HL-60 (cell line): Measurements from ENCODE around the gene THEM4.

ENCODE experiments used
- POLR2AphosphoS5 ChIP-seq: IDR thresholded peaks from 2 replicates; pipeline ENCODE4 v1.6.1; 2012; ENCODE audit warnings: low read depth
- TF ChIP-seq, protein P1 (sequence below): IDR thresholded peaks from one replicate; pipeline ENCODE4 v1.5.1; 2011; ENCODE audit warnings: low read length, control low read depth, inconsistent platforms; ENCODE audit not compliant: insufficient read depth
- TF ChIP-seq, protein P2 (sequence below): IDR thresholded peaks from 2 replicates; pipeline ENCODE4 v1.6.1; 2012; ENCODE audit warnings: low read depth; ENCODE audit not compliant: insufficient replicate concordance

DNA sequence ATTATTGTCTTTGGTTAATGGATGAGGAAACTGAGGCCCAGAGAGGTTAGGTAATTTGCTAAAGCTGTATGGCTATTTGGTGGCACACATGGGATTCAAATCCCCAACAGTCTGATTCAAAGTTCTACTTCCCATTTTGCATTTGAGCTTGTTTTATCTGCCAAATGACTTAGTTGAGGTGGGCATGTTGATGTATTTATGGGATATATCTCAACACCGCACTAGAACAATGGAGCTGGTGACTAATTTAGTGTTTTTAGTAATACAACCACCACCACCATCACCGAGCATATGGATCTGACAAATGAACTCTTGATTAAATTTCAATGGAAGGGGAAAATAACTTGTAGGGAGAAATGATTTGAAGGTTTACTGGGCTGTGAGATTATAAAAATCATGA, 26.8 kb downstream of the THEM4 start:
- TF ChIP-seq, protein P1, sequence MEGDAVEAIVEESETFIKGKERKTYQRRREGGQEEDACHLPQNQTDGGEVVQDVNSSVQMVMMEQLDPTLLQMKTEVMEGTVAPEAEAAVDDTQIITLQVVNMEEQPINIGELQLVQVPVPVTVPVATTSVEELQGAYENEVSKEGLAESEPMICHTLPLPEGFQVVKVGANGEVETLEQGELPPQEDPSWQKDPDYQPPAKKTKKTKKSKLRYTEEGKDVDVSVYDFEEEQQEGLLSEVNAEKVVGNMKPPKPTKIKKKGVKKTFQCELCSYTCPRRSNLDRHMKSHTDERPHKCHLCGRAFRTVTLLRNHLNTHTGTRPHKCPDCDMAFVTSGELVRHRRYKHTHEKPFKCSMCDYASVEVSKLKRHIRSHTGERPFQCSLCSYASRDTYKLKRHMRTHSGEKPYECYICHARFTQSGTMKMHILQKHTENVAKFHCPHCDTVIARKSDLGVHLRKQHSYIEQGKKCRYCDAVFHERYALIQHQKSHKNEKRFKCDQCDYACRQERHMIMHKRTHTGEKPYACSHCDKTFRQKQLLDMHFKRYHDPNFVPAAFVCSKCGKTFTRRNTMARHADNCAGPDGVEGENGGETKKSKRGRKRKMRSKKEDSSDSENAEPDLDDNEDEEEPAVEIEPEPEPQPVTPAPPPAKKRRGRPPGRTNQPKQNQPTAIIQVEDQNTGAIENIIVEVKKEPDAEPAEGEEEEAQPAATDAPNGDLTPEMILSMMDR: no peak
- TF ChIP-seq, protein P2, sequence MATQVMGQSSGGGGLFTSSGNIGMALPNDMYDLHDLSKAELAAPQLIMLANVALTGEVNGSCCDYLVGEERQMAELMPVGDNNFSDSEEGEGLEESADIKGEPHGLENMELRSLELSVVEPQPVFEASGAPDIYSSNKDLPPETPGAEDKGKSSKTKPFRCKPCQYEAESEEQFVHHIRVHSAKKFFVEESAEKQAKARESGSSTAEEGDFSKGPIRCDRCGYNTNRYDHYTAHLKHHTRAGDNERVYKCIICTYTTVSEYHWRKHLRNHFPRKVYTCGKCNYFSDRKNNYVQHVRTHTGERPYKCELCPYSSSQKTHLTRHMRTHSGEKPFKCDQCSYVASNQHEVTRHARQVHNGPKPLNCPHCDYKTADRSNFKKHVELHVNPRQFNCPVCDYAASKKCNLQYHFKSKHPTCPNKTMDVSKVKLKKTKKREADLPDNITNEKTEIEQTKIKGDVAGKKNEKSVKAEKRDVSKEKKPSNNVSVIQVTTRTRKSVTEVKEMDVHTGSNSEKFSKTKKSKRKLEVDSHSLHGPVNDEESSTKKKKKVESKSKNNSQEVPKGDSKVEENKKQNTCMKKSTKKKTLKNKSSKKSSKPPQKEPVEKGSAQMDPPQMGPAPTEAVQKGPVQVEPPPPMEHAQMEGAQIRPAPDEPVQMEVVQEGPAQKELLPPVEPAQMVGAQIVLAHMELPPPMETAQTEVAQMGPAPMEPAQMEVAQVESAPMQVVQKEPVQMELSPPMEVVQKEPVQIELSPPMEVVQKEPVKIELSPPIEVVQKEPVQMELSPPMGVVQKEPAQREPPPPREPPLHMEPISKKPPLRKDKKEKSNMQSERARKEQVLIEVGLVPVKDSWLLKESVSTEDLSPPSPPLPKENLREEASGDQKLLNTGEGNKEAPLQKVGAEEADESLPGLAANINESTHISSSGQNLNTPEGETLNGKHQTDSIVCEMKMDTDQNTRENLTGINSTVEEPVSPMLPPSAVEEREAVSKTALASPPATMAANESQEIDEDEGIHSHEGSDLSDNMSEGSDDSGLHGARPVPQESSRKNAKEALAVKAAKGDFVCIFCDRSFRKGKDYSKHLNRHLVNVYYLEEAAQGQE: no peak
- no peak for TF ChIP-seq POLR2AphosphoS5
